Esophagus squamous epithelium (tissue), 4 donors: Measurements from ENCODE around the gene ALG1L2.
A peak's percentile ranks its signal among the peaks of the same experiment; 100 is the strongest.
"Not testable (repeated sequence)": the region's sequence is repeated elsewhere in the genome, so short reads cannot be mapped to it uniquely, and the experiment has no call there.

Source experiments
- CTCF ChIP-seq, 6 experiments: fragments of 450-650 bp in 4 of 6; fragments of 200-600 bp in 2 of 6; sonication (generic) in 2 of 6; IDR thresholded peaks; one replicate each; pipeline ENCODE4 v1.5.1; 2016 to 2019; ENCODE audit warnings: antibody characterized with exemption in 6 of 6, mild to moderate bottlenecking in 4 of 6, moderate library complexity in 4 of 6
- POLR2A ChIP-seq, 4 donors: fragments of 450-650 bp; IDR thresholded peaks; one replicate each; pipeline ENCODE4 v1.6.1; 2017; ENCODE audit warnings: antibody characterized with exemption in 4 of 4, mild to moderate bottlenecking in 4 of 4, moderate library complexity in 3 of 4

GRCh38 chr3:130098639-130099385 is 17.2 kb downstream of the ALG1L2 start:
- TF ChIP-seq POLR2A (IDR thresholded peaks at IDR 0.05) = not testable (repeated sequence)
- TF ChIP-seq CTCF (IDR thresholded peaks at IDR 0.05) = peak in 1 of 6 experiments; percentile 2
